Neural cell (in vitro differentiated cells): ENCODE data around the gene MIPOL1. TPM values are rescaled to one million over a fixed set of nuclear protein-coding genes. Genes with fewer than 3 reads are reported as not detected.

Experiments
- H2AFZ ChIP-seq: fragments of 200-600, 300-800 bp; sonication (generic), shearing (Covaris generic); 2 replicates; pipeline ENCODE4 v1.6.0; 2014; ENCODE audit warnings: low read depth, mild to moderate bottlenecking, antibody characterized with exemption, low read length, moderate library complexity
- H3F3A ChIP-seq: fragments of 200-600 bp; shearing (Covaris generic); 2 replicates; pipeline ENCODE4 v1.6.1; 2016; ENCODE audit warnings: mild to moderate bottlenecking, moderate library complexity, mixed read lengths, antibody characterized with exemption, low read length; ENCODE audit not compliant: insufficient read depth, poor library complexity, severe bottlenecking
- H3K27ac ChIP-seq: fragments of 200-600, 300-800 bp; sonication (generic), shearing (Covaris generic); 2 replicates; pipeline ENCODE4 v1.5.1; 2014; ENCODE audit warnings: mild to moderate bottlenecking, low read length, moderate library complexity
- H3K27me3 ChIP-seq: fragments of 300-800, 200-600 bp; sonication (generic), shearing (Covaris generic); 2 replicates; pipeline ENCODE4 v1.6.0; 2014; ENCODE audit warnings: mild to moderate bottlenecking, low read depth, low read length, moderate library complexity; ENCODE audit not compliant: insufficient read depth
- H3K36me3 ChIP-seq: fragments of 300-800, 200-600 bp; sonication (generic), shearing (Covaris generic); 2 replicates; pipeline ENCODE4 v1.5.1; 2014; ENCODE audit warnings: mild to moderate bottlenecking, antibody characterized with exemption, low read length, moderate library complexity; ENCODE audit not compliant: insufficient read depth
- H3K4me2 ChIP-seq: fragments of 300-800, 200-600 bp; sonication (generic), shearing (Covaris generic); 2 replicates; pipeline ENCODE4 v1.6.0; 2014; ENCODE audit warnings: mild to moderate bottlenecking, low read length
- H3K4me3 ChIP-seq: fragments of 300-800, 200-600 bp; sonication (generic), shearing (Covaris generic); 2 replicates; pipeline ENCODE4 v1.5.1; 2014; ENCODE audit warnings: mild to moderate bottlenecking, low read length, moderate library complexity
- H3K79me2 ChIP-seq: fragments of 200-600 bp; shearing (Covaris generic); replicated peaks from 2 replicates; pipeline ENCODE4 v1.6.0; 2014; ENCODE audit warnings: mild to moderate bottlenecking, low read length, moderate library complexity; ENCODE audit not compliant: insufficient read depth
- H3K9ac ChIP-seq: fragments of 300-800, 200-600 bp; sonication (generic), shearing (Covaris generic); 2 replicates; pipeline ENCODE4 v1.6.1; 2016; ENCODE audit warnings: mild to moderate bottlenecking, low read length, mixed read lengths
- H3K9me2 ChIP-seq: fragments of 200-600 bp; shearing (Covaris generic); 2 replicates; pipeline ENCODE4 v1.6.1; 2016; ENCODE audit warnings: mild to moderate bottlenecking, low read length, mixed read lengths; ENCODE audit not compliant: insufficient read depth
- H3K9me3 ChIP-seq: fragments of 200-600, 300-800 bp; sonication (generic), shearing (Covaris generic); 2 replicates; pipeline ENCODE4 v1.6.1; 2016; ENCODE audit warnings: mild to moderate bottlenecking, mixed run types, low read length, moderate library complexity, mixed read lengths
- H4K20me1 ChIP-seq: fragments of 200-600 bp; shearing (Covaris generic); 2 replicates; pipeline ENCODE4 v1.6.1; 2016; ENCODE audit warnings: mild to moderate bottlenecking, mixed run types; ENCODE audit not compliant: insufficient read depth
- CTCF ChIP-seq: fragments of 450-650 bp; IDR thresholded peaks from 2 replicates; pipeline ENCODE4 v1.5.1; 2014; ENCODE audit warnings: antibody characterized with exemption, mild to moderate bottlenecking, moderate library complexity; ENCODE audit not compliant: poor library complexity, severe bottlenecking
- EP300 ChIP-seq: fragments of 450-650 bp; conservative IDR thresholded peaks from 2 replicates; pipeline ENCODE4 v1.6.1; 2014; ENCODE audit warnings: antibody characterized with exemption, mild to moderate bottlenecking, moderate library complexity; ENCODE audit not compliant: poor library complexity, severe bottlenecking
- EZH2 ChIP-seq: fragments of 200-600, 300-800 bp; shearing (Covaris generic), sonication (generic); IDR thresholded peaks from 2 replicates; pipeline ENCODE4 v1.6.1; 2014; ENCODE audit warnings: antibody characterized with exemption, low read length, borderline replicate concordance, mild to moderate bottlenecking; ENCODE audit not compliant: insufficient read depth, poor library complexity, severe bottlenecking
- POLR2AphosphoS5 ChIP-seq: IDR thresholded peaks from 2 replicates; pipeline ENCODE4 v1.6.1; 2012
- RAD21 ChIP-seq: fragments of 450-650 bp; conservative IDR thresholded peaks from 2 replicates; pipeline ENCODE4 v1.6.1; 2014; ENCODE audit warnings: antibody characterized with exemption, mild to moderate bottlenecking, moderate library complexity
- REST ChIP-seq: IDR thresholded peaks from 2 replicates; pipeline ENCODE4 v1.6.1; 2012; ENCODE audit warnings: borderline replicate concordance
- SMC3 ChIP-seq: fragments of 450-650 bp; conservative IDR thresholded peaks from 2 replicates; pipeline ENCODE4 v1.6.1; 2014; ENCODE audit warnings: antibody characterized with exemption, mild to moderate bottlenecking, moderate library complexity; ENCODE audit not compliant: poor library complexity
- TAF1 ChIP-seq: IDR thresholded peaks from 2 replicates; pipeline ENCODE4 v1.6.1; 2012; ENCODE audit warnings: low read depth
- polyA plus RNA-seq: library from polyadenylated mRNA; depleted of rRNA; stranded (reverse); fragments of >200 nt; gene quantifications from 2 replicates; pipeline ENCODE4 v1.2.3, GENCODE V29; 2014

MIPOL1 gene
- polyA plus RNA-seq, 1 donor from 2014 or later = 1.3 TPM

GRCh38 chr14:37515771-37516170, 318.0 kb downstream of the MIPOL1 start:
- no peak overlapping the region for H3K27ac ChIP-seq
- no peaks in the 10 kb centered on the region for H4K20me1 ChIP-seq
- no peaks in the 10 kb centered on the region for H3K9me3 ChIP-seq
- H3K79me2 ChIP-seq = no peaks in the 10 kb centered on the region
- H3K36me3 ChIP-seq = no peaks in the 10 kb centered on the region
- H3F3A ChIP-seq = no peaks in the 10 kb centered on the region
- no peak overlapping the region for H3K4me2 ChIP-seq
- H3K4me3 ChIP-seq = no peak overlapping the region
- no peak overlapping the region for H2AFZ ChIP-seq
- H3K9me2 ChIP-seq = no peaks in the 10 kb centered on the region
- H3K27me3 ChIP-seq = no peaks in the 10 kb centered on the region
- TF ChIP-seq CTCF = no peak
- no peak for TF ChIP-seq REST
- no peak for TF ChIP-seq EP300
- TF ChIP-seq EZH2 = no peak
- no peak overlapping the region for H3K9ac ChIP-seq

- no peaks in the 10 kb centered on the region for H3K27me3 ChIP-seq
- H4K20me1 ChIP-seq = no peaks in the 10 kb centered on the region
- H3K79me2 ChIP-seq = no peaks in the 10 kb centered on the region
- no peak overlapping the region for H3K4me2 ChIP-seq
- H3K9me3 ChIP-seq = no peaks in the 10 kb centered on the region
- no peaks in the 10 kb centered on the region for H3F3A ChIP-seq
- TF ChIP-seq REST (no peak), POLR2AphosphoS5 (no peak), SMC3 (no peak), TAF1 (no peak), EZH2 (no peak), EP300 (no peak), RAD21 (no peak)
- H3K27ac ChIP-seq = no peak overlapping the region
- H3K36me3 ChIP-seq = no peaks in the 10 kb centered on the region
- no peaks in the 10 kb centered on the region for H3K9me2 ChIP-seq
- H2AFZ ChIP-seq = no peak overlapping the region
- no peak overlapping the region for H3K4me3 ChIP-seq
- H3K9ac ChIP-seq = no peak overlapping the region
Measured at GRCh38 chr14:37526994-37527393, 329.3 kb downstream of the MIPOL1 start.
